Caco-2 (cell line): ENCODE measurements around the gene TMPRSS6. TPM values are rescaled to one million over a fixed set of nuclear protein-coding genes. Genes with fewer than 3 reads are reported as not detected.

Source experiments
- BruUV-seq: library from RNA; stranded (reverse); fragments of 400-500 nt; replicated peaks from 2 replicates; lab custom pipeline; 2021; lab: Mats Ljungman, UMichigan
- CTCF ChIA-PET: fragments of 300-600 bp; sonication (Branson Sonifier 250); formaldehyde crosslinking; loops from one replicate; lab custom pipeline; 2022; ENCODE audit warnings: antibody characterized with exemption; lab: Charles Lee
- POLR2A ChIA-PET: fragments of 300-600 bp; sonication (Branson Sonifier 250); formaldehyde crosslinking; loops from one replicate; lab custom pipeline; 2022; ENCODE audit warnings: antibody characterized with exemption; lab: Charles Lee
- DNase-seq, 2 experiments: peaks; one replicate each; pipeline versions ENCODE4 v3.0.0 to v3.0.0-alpha.2; 2020 to 2022
- H3K27me3 ChIP-seq: replicated peaks from 2 replicates; pipeline ENCODE4 v1.6.0; 2011; ENCODE audit warnings: low read length; ENCODE audit not compliant: control insufficient read depth, insufficient read depth
- H3K36me3 ChIP-seq: 2 replicates; pipeline ENCODE4 v1.5.1; 2011; ENCODE audit warnings: low read length; ENCODE audit not compliant: control insufficient read depth, insufficient read depth
- H3K4me1 ChIP-seq: fragments of 250-450 bp; sonication (Bioruptor Pico); 2 replicates; pipeline ENCODE4 v1.5.1; 2020; ENCODE audit warnings: mild to moderate bottlenecking
- H3K4me3 ChIP-seq: 2 replicates; pipeline ENCODE4 v1.5.1; 2011; ENCODE audit warnings: low read depth, mild to moderate bottlenecking, control low read depth, low read length
- H3K9me3 ChIP-seq: fragments of 250-450 bp; sonication (Bioruptor Pico); 2 replicates; pipeline ENCODE4 v1.5.1; 2020; ENCODE audit warnings: mild to moderate bottlenecking, moderate library complexity
- H3K27ac Mint-ChIP-seq: one replicate; pipeline ENCODE4 v1.8.0; 2022; ENCODE audit warnings: mixed read lengths; ENCODE audit not compliant: unreplicated experiment
- H3K27me3 Mint-ChIP-seq: one replicate; pipeline ENCODE4 v1.8.0; 2022; ENCODE audit warnings: mixed read lengths; ENCODE audit not compliant: insufficient read depth, unreplicated experiment
- H3K36me3 Mint-ChIP-seq: one replicate; pipeline ENCODE4 v1.8.0; 2022; ENCODE audit warnings: mild to moderate bottlenecking, mixed read lengths; ENCODE audit not compliant: insufficient read depth, unreplicated experiment
- H3K4me1 Mint-ChIP-seq: one replicate; pipeline ENCODE4 v1.8.0; 2022; ENCODE audit warnings: low read depth, mixed read lengths; ENCODE audit not compliant: unreplicated experiment
- H3K4me3 Mint-ChIP-seq: one replicate; pipeline ENCODE4 v1.8.0; 2022; ENCODE audit warnings: mild to moderate bottlenecking, moderate library complexity, mixed read lengths; ENCODE audit not compliant: unreplicated experiment
- H3K9me3 Mint-ChIP-seq: one replicate; pipeline ENCODE4 v1.8.0; 2022; ENCODE audit warnings: mixed read lengths; ENCODE audit not compliant: unreplicated experiment
- CTCF ChIP-seq, 2 experiments: fragments of 200-600 bp in 1 of 2; IDR thresholded peaks; 1 replicate in 1 of 2; 2 replicates in 1 of 2; pipeline versions ENCODE4 v1.5.1 to v1.8.0; 2011 to 2022; ENCODE audit warnings: antibody characterized with exemption in 1 of 2, control low read depth in 1 of 2, inconsistent platforms in 1 of 2, low read depth in 1 of 2, low read length in 1 of 2, mild to moderate bottlenecking in 1 of 2, moderate library complexity in 1 of 2; ENCODE audit not compliant: insufficient read depth in 1 of 2, severe bottlenecking in 1 of 2, unreplicated experiment in 1 of 2
- intact Hi-C: fragments of 100-400 bp; cut with micrococcal nuclease; formaldehyde crosslinking; loops from one replicate; pipeline ENCODE4 v1.10.0; 2022; ENCODE audit not compliant: unreplicated experiment
- total RNA-seq: library from RNA; stranded (reverse); gene quantifications from 2 replicates; pipeline ENCODE4 v1.2.3, GENCODE V29; 2022

TMPRSS6 gene
- total RNA-seq, 1 experiment from 2014 or later, result 1.6 TPM

GRCh38 chr22:37023743-37024338, 85.7 kb downstream of the TMPRSS6 start:
- H3K27me3 ChIP-seq, result no peaks in the 10 kb centered on the region
- no peak for DNase-seq
- no peaks in the 10 kb centered on the region for H3K9me3 ChIP-seq
- H3K4me1 ChIP-seq, result peaks cover 4% of the 10 kb centered on the region; the same call in 1 of the 2 replicates
- ChIA-PET CTCF (no interaction called here), POLR2A (no interaction called here)
- Mint-ChIP-seq H3K36me3 (peaks cover 33% of the 10 kb centered on the region), H3K27ac (no peak overlapping the region), H3K9me3 (no peaks in the 10 kb centered on the region), H3K4me1 (no peaks in the 10 kb centered on the region), H3K4me3 (no peak overlapping the region), H3K27me3 (no peaks in the 10 kb centered on the region)
- no peak overlapping the region for H3K4me3 ChIP-seq
- peaks cover 3% of the 10 kb centered on the region for H3K36me3 ChIP-seq
- no peak for TF ChIP-seq CTCF (IDR thresholded peaks at IDR 0.05; ENCODE audit: insufficient read depth in 1 of 2, low read depth in 1 of 2, low read length in 1 of 2, severe bottlenecking in 1 of 2, unreplicated experiment in 1 of 2)
- no TSS peak for BruUV-seq
- intact Hi-C loops, result no loop called here

GRCh38 chr22:37022483-37023337, 86.8 kb downstream of the TMPRSS6 start:
- Mint-ChIP-seq H3K4me1 (no peaks in the 10 kb centered on the region), H3K27me3 (no peaks in the 10 kb centered on the region), H3K9me3 (no peaks in the 10 kb centered on the region), H3K27ac (no peak overlapping the region), H3K4me3 (no peak overlapping the region), H3K36me3 (peaks cover 38% of the 10 kb centered on the region)
- ChIA-PET POLR2A (no interaction called here), CTCF (interaction anchor here (4.9 kb wide), 1 partner anchor 9 kb away, joined by 29 read pairs; no protein-coding TSS in a partner anchor)
- Histone ChIP-seq H3K4me1 (peaks cover 11% of the 10 kb centered on the region; the same call in 1 of the 2 replicates), H3K27me3 (no peaks in the 10 kb centered on the region), H3K36me3 (peaks cover 4% of the 10 kb centered on the region), H3K9me3 (no peaks in the 10 kb centered on the region), H3K4me3 (no peak overlapping the region)
- BruUV-seq, result no TSS peak
- intact Hi-C loops, result no loop called here
- TF ChIP-seq CTCF (IDR thresholded peaks at IDR 0.05; ENCODE audit: insufficient read depth in 1 of 2, low read depth in 1 of 2, low read length in 1 of 2, severe bottlenecking in 1 of 2, unreplicated experiment in 1 of 2), result no peak
- no peak for DNase-seq

- H3K27me3 ChIP-seq, result no peaks in the 10 kb centered on the region
- peak overlapping the region; percentile 46 for H3K4me3 Mint-ChIP-seq
These were observed 87.6 kb downstream of the TMPRSS6 start for GRCh38 chr22:37021710-37022482.

More at GRCh38 chr22:37021710-37022482, 87.6 kb downstream of the TMPRSS6 start:
- Mint-ChIP-seq H3K27ac (no peak overlapping the region), H3K27me3 (no peaks in the 10 kb centered on the region), H3K36me3 (peaks cover 36% of the 10 kb centered on the region), H3K9me3 (no peaks in the 10 kb centered on the region), H3K4me1 (no peaks in the 10 kb centered on the region)
- H3K4me3 ChIP-seq, result no peak overlapping the region
- no peaks in the 10 kb centered on the region for H3K9me3 ChIP-seq
- intact Hi-C loops, result no loop called here
- peaks cover 11% of the 10 kb centered on the region; the same call in 1 of the 2 replicates for H3K4me1 ChIP-seq
- ChIA-PET POLR2A (no interaction called here), CTCF (interaction anchor here (4.9 kb wide), 1 partner anchor 9 kb away, joined by 29 read pairs; no protein-coding TSS in a partner anchor)
- peak; percentile 57 to 69 for TF ChIP-seq CTCF (IDR thresholded peaks at IDR 0.05; ENCODE audit: insufficient read depth in 1 of 2, low read depth in 1 of 2, low read length in 1 of 2, severe bottlenecking in 1 of 2, unreplicated experiment in 1 of 2)
- DNase-seq, result peak in 1 of 2 experiments; percentile 51
- H3K36me3 ChIP-seq, result peaks cover 4% of the 10 kb centered on the region; the same call in 1 of the 2 replicates
- no TSS peak for BruUV-seq
